Measurements from ENCODE around the gene GNS. TPM values are rescaled to one million over a fixed set of nuclear protein-coding genes. Genes with fewer than 3 reads are reported as not detected.

Gene GNS
- total and polyA plus RNA-seq, 2 of the 4 experiments (the other 2 are of a cell fraction) = 60.4 to 80.7 TPM

GRCh38 chr12:64796205-64796845 lies 37.1 kb upstream of the GNS start:
- H4K5ac ChIP-seq (ENCODE audit: low read depth, low read length) = no peak overlapping the region
- no peak overlapping the region for H2BK120ac ChIP-seq (ENCODE audit: low read depth, low read length)
- DNase-seq (peak; percentile 92), ATAC-seq (ENCODE audit: low read depth) (peak; percentile 96)
- H2AK5ac ChIP-seq (ENCODE audit: low read depth, low read length) = no peak overlapping the region
- WGBS, 2 experiments (ENCODE audit: extremely low coverage in 2 of 2, insufficient read length in 1 of 2) = no CpG with 5 or more reads among the region's 5 CpGs
- intact Hi-C loops (cut with micrococcal nuclease) (loop anchor here (5.0 kb wide), 1 partner anchor 249 kb away; no protein-coding TSS in a partner anchor), dilution Hi-C loops (cut with HindIII; ENCODE audit: low sequenced_read_pairs, unreplicated experiment) (no loop called here), in situ Hi-C loops (cut with MboI; ENCODE audit: low sequenced_read_pairs) (no loop called here)
- H4K91ac ChIP-seq (ENCODE audit: insufficient read depth, low read depth, low read length) = no peak overlapping the region
- H3K9me1 ChIP-seq (ENCODE audit: insufficient read depth, low read length) = no peaks in the 10 kb centered on the region
- H3K9me3 ChIP-seq (ENCODE audit: control insufficient read depth, insufficient read depth, low read length) = no peaks in the 10 kb centered on the region
- ChIA-PET POLR2A (ENCODE audit: unreplicated experiment) (no interaction called here), CTCF (interaction anchor here (0.6 to 1.8 kb wide), 11 partner anchors 10 to 246 kb away, joined by 3 to 14 read pairs (median 4); no protein-coding TSS in a partner anchor)
- H3K23ac ChIP-seq (ENCODE audit: low read depth, low read length) = no peak overlapping the region
- H3K4me3 ChIP-seq (ENCODE audit: insufficient read depth, low read depth, low read length) = no peak overlapping the region
- no peak overlapping the region for H3K18ac ChIP-seq (ENCODE audit: low read depth, low read length)
- H3K9ac ChIP-seq (ENCODE audit: low read depth, low read length) = no peak overlapping the region
- H3K4me1 ChIP-seq (ENCODE audit: control insufficient read depth, insufficient read depth, low read length) = no peaks in the 10 kb centered on the region
- H3K27me3 ChIP-seq (ENCODE audit: control insufficient read depth, insufficient read depth, low read length) = peaks cover 32% of the 10 kb centered on the region
- H3K4ac ChIP-seq (ENCODE audit: low read depth, low read length) = no peak overlapping the region
- H2BK15ac ChIP-seq (ENCODE audit: low read depth, low read length) = no peak overlapping the region
- H3K79me1 ChIP-seq (ENCODE audit: low read depth in 1 of 2, low read length in 2 of 2) = no peaks in the 10 kb centered on the region
- no peak overlapping the region for H2AFZ ChIP-seq (replicated peaks; ENCODE audit: low read length, poor library complexity)
- H3K27ac ChIP-seq (ENCODE audit: insufficient read depth, low read length) = no peak overlapping the region
- H3K36me3 ChIP-seq (ENCODE audit: control insufficient read depth, insufficient read depth, low read length) = no peaks in the 10 kb centered on the region
- no peak overlapping the region for H4K8ac ChIP-seq (ENCODE audit: low read depth in 2 of 2, low read length in 2 of 2)
- BruUV-seq (replicated peaks) = no TSS peak
- H2AK9ac ChIP-seq (replicated peaks; ENCODE audit: low read depth, low read length, poor library complexity) = no peak overlapping the region
- H2BK20ac ChIP-seq (ENCODE audit: low read depth, low read length) = no peak overlapping the region
- no peaks in the 10 kb centered on the region for H4K20me1 ChIP-seq (ENCODE audit: insufficient read depth, low read length)
- no peak overlapping the region for H3K56ac ChIP-seq (ENCODE audit: extremely low read depth, insufficient read depth, low read length)
- H3K14ac ChIP-seq (replicated peaks; ENCODE audit: low read depth, low read length) = no peak overlapping the region
- no peak overlapping the region for H2BK5ac ChIP-seq (ENCODE audit: low read depth, low read length, poor library complexity, severe bottlenecking)
- H3K4me2 ChIP-seq (ENCODE audit: low read depth, low read length) = no peak overlapping the region
- TF ChIP-seq ELK1 (IDR thresholded peaks at IDR 0.05; ENCODE audit: borderline replicate concordance, low read depth, low read length) = no peak
- TF ChIP-seq RCOR1 (IDR thresholded peaks at IDR 0.05; ENCODE audit: insufficient replicate concordance, low read length) = no peak
- no peak for TF ChIP-seq BHLHE40 (IDR thresholded peaks at IDR 0.05; ENCODE audit: low read depth, low read length)
- TF ChIP-seq CHD1 (IDR thresholded peaks at IDR 0.05; ENCODE audit: low read depth, low read length) = no peak
- peak; percentile 13; the same call in 1 of the 2 replicates for TF ChIP-seq FOS (IDR thresholded peaks at IDR 0.05; ENCODE audit: low read depth, low read length)
- no peak for TF ChIP-seq MAZ (IDR thresholded peaks at IDR 0.05; ENCODE audit: borderline replicate concordance, low read depth, low read length)
- TF ChIP-seq NFE2L2 (IDR thresholded peaks at IDR 0.05; ENCODE audit: low read depth, low read length) = peak; percentile 76
- TF ChIP-seq POLR2A (IDR thresholded peaks at IDR 0.05; ENCODE audit: low read depth, low read length) = no peak
- no peak for TF ChIP-seq RFX5 (IDR thresholded peaks at IDR 0.05; ENCODE audit: low read depth, low read length)
- TF ChIP-seq CTCF (conservative IDR thresholded peaks at IDR 0.05; ENCODE audit: low read depth, low read length) = peak; percentile 88
- 0 out of 2 replicates have a peak, but pooled peaks have one; percentile 0 for TF ChIP-seq CEBPB (IDR thresholded peaks at IDR 0.05; ENCODE audit: low read depth, low read length)
- no peak for TF ChIP-seq MXI1 (IDR thresholded peaks at IDR 0.05; ENCODE audit: borderline replicate concordance, low read depth, low read length)
- TF ChIP-seq RAD21 (IDR thresholded peaks at IDR 0.05; ENCODE audit: low read length) = peak; percentile 52
- 0 out of 2 replicates have a peak, but pooled peaks have one; percentile 24 for TF ChIP-seq SMC3 (IDR thresholded peaks at IDR 0.05; ENCODE audit: low read depth, low read length)
- TF ChIP-seq USF2 (IDR thresholded peaks at IDR 0.05; ENCODE audit: low read depth, low read length) = no peak

Data from IMR-90 (cell line).